IPS-18a (cell line): ENCODE results near the gene DYSF.

Source experiments
- H3K27ac ChIP-seq: one replicate; pipeline ENCODE4 v1.5.1; 2013; ENCODE audit warnings: low read length
- H3K27me3 ChIP-seq: one replicate; pipeline ENCODE4 v1.6.1; 2013; ENCODE audit warnings: mild to moderate bottlenecking, low read length; ENCODE audit not compliant: control insufficient read depth, insufficient read depth
- H3K36me3 ChIP-seq: one replicate; pipeline ENCODE4 v1.6.1; 2013; ENCODE audit warnings: low read depth, low read length; ENCODE audit not compliant: control insufficient read depth
- H3K4me1 ChIP-seq: one replicate; pipeline ENCODE4 v1.6.1; 2013; ENCODE audit warnings: low read depth, low read length; ENCODE audit not compliant: control insufficient read depth
- H3K4me3 ChIP-seq: one replicate; pipeline ENCODE4 v1.5.1; 2013; ENCODE audit warnings: low read length
- H3K9ac ChIP-seq: one replicate; pipeline ENCODE4 v1.6.1; 2013; ENCODE audit warnings: mild to moderate bottlenecking, low read length, moderate library complexity
- H3K9me3 ChIP-seq: one replicate; pipeline ENCODE4 v1.6.1; 2013; ENCODE audit warnings: low read depth, low read length; ENCODE audit not compliant: control insufficient read depth

DYSF gene

GRCh38 chr2:71615767-71616730 is 162.7 kb downstream of the DYSF start:
- Histone ChIP-seq H3K4me3 (no peak overlapping the region), H3K36me3 (no peaks in the 10 kb centered on the region), H3K9me3 (no peaks in the 10 kb centered on the region), H3K9ac (no peak overlapping the region), H3K27ac (no peak overlapping the region), H3K27me3 (no peaks in the 10 kb centered on the region), H3K4me1 (no peaks in the 10 kb centered on the region)

- Histone ChIP-seq H3K36me3 (no peaks in the 10 kb centered on the region), H3K27me3 (no peaks in the 10 kb centered on the region), H3K27ac (no peak overlapping the region)
Measured at GRCh38 chr2:71617266-71617665, 163.9 kb downstream of the DYSF start.

GRCh38 chr2:71618327-71619113 is 165.2 kb downstream of the DYSF start:
- H3K4me1 ChIP-seq = no peaks in the 10 kb centered on the region
- no peaks in the 10 kb centered on the region for H3K27me3 ChIP-seq
- no peak overlapping the region for H3K9ac ChIP-seq
- H3K9me3 ChIP-seq = no peaks in the 10 kb centered on the region
- no peaks in the 10 kb centered on the region for H3K36me3 ChIP-seq
- no peak overlapping the region for H3K4me3 ChIP-seq
- H3K27ac ChIP-seq = no peak overlapping the region

More at GRCh38 chr2:71617266-71617665, 163.9 kb downstream of the DYSF start:
- Histone ChIP-seq H3K4me1 (no peaks in the 10 kb centered on the region), H3K9ac (no peak overlapping the region), H3K4me3 (no peak overlapping the region), H3K9me3 (no peaks in the 10 kb centered on the region)

GRCh38 chr2:71619230-71619741 is 165.9 kb downstream of the DYSF start:
- no peaks in the 10 kb centered on the region for H3K27me3 ChIP-seq
- H3K9ac ChIP-seq = no peak overlapping the region
- no peaks in the 10 kb centered on the region for H3K9me3 ChIP-seq
- no peak overlapping the region for H3K4me3 ChIP-seq
- H3K27ac ChIP-seq = no peak overlapping the region
- no peaks in the 10 kb centered on the region for H3K36me3 ChIP-seq
- no peaks in the 10 kb centered on the region for H3K4me1 ChIP-seq

- Histone ChIP-seq H3K4me3 (no peak overlapping the region), H3K9me3 (no peaks in the 10 kb centered on the region), H3K9ac (no peak overlapping the region), H3K36me3 (no peaks in the 10 kb centered on the region), H3K27ac (no peak overlapping the region), H3K4me1 (no peaks in the 10 kb centered on the region), H3K27me3 (no peaks in the 10 kb centered on the region)
Measured at GRCh38 chr2:71620116-71620515, 166.8 kb downstream of the DYSF start.

- no peaks in the 10 kb centered on the region for H3K36me3 ChIP-seq
- no peak overlapping the region for H3K4me3 ChIP-seq
- H3K4me1 ChIP-seq = no peaks in the 10 kb centered on the region
- no peaks in the 10 kb centered on the region for H3K9me3 ChIP-seq
- no peak overlapping the region for H3K9ac ChIP-seq
- no peak overlapping the region for H3K27ac ChIP-seq
- no peaks in the 10 kb centered on the region for H3K27me3 ChIP-seq
Measured at GRCh38 chr2:71620851-71621251, 167.5 kb downstream of the DYSF start.

- H3K36me3 ChIP-seq = no peaks in the 10 kb centered on the region
- H3K27ac ChIP-seq = no peak overlapping the region
- no peak overlapping the region for H3K9ac ChIP-seq
- H3K27me3 ChIP-seq = no peaks in the 10 kb centered on the region
- peaks cover 3% of the 10 kb centered on the region for H3K4me1 ChIP-seq
- no peaks in the 10 kb centered on the region for H3K9me3 ChIP-seq
- no peak overlapping the region for H3K4me3 ChIP-seq
Measured at GRCh38 chr2:71629273-71629672, 175.9 kb downstream of the DYSF start.

GRCh38 chr2:71629771-71630453 is 176.6 kb downstream of the DYSF start:
- H3K27ac ChIP-seq = no peak overlapping the region
- H3K27me3 ChIP-seq = no peaks in the 10 kb centered on the region
- no peak overlapping the region for H3K9ac ChIP-seq
- H3K36me3 ChIP-seq = no peaks in the 10 kb centered on the region
- no peaks in the 10 kb centered on the region for H3K9me3 ChIP-seq
- peaks cover 3% of the 10 kb centered on the region for H3K4me1 ChIP-seq
- H3K4me3 ChIP-seq = no peak overlapping the region

GRCh38 chr2:71630454-71631328 is 177.3 kb downstream of the DYSF start:
- no peak overlapping the region for H3K27ac ChIP-seq
- no peaks in the 10 kb centered on the region for H3K27me3 ChIP-seq
- no peaks in the 10 kb centered on the region for H3K36me3 ChIP-seq
- peaks cover 3% of the 10 kb centered on the region for H3K4me1 ChIP-seq
- no peak overlapping the region for H3K4me3 ChIP-seq
- H3K9me3 ChIP-seq = no peaks in the 10 kb centered on the region
- no peak overlapping the region for H3K9ac ChIP-seq

- no peak overlapping the region for H3K4me3 ChIP-seq
Measured at GRCh38 chr2:71631411-71631931, 178.1 kb downstream of the DYSF start.

More at GRCh38 chr2:71631411-71631931, 178.1 kb downstream of the DYSF start:
- Histone ChIP-seq H3K27me3 (no peaks in the 10 kb centered on the region), H3K4me1 (peaks cover 3% of the 10 kb centered on the region), H3K9ac (no peak overlapping the region), H3K36me3 (no peaks in the 10 kb centered on the region), H3K9me3 (no peaks in the 10 kb centered on the region), H3K27ac (no peak overlapping the region)
